ENCODE measurements around the gene CCT6A. TPM values are rescaled to one million over a fixed set of nuclear protein-coding genes. Genes with fewer than 3 reads are reported as not detected.

The CCT6A gene
- total and polyA plus RNA-seq, 9 of the 15 experiments (the other 6 are each of a cell fraction or from before 2014, with no cell fraction given) = 244 to 708 (median 387) TPM

DNA sequence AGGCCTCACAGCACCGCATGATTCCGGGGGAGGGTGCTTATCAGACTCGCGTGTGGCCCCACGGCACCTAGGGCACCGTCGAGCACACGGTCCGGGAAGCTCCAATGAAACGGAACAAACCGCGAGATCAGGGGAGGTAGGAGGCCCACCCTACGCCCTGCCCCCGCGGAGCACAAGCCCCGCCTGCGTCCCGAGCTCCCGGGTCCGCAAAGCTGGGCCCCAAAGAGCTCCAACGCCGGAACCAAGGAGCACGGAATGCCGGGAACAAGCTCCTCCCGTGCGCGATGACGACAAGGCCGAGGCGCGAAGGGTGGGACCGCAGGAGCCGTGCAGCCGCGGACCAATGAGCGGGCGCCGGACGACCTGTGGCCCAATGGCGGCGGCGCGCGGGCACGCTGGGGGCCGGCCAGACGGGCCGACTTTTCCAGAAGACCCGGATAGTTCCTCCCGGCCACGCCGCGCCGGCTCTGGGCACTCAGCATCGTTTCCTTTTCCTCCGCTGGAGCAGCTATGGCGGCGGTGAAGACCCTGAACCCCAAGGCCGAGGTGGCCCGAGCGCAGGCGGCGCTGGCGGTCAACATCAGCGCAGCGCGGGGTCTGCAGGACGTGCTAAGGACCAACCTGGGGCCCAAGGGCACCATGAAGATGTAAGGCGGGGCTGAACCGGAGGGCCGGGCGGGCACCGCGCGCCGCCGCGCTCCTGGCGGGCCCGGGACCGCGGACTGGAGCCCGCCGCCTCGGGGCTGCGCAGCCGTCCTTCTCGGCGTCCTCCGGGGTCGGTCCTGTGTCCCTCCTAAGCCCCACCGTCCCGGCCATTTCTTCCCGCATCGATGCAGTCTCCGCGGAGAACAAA lies at the start of gene CCT6A, which contains the start of gene PSPH (continued):
- TF ChIP-seq ZNF316 (IDR thresholded peaks at IDR 0.05) (no peak), STAT5B (CRISPR knock-in tag; IDR thresholded peaks at IDR 0.05) (no peak), ZBTB26 (CRISPR knock-in tag; IDR thresholded peaks at IDR 0.05) (no peak), SMAD2 (IDR thresholded peaks at IDR 0.05; ENCODE audit: low read depth, low read length) (no peak), NFRKB (IDR thresholded peaks at IDR 0.05; ENCODE audit: low read depth) (no peak; the same call in 1 of the 2 replicates), CTBP1 (IDR thresholded peaks at IDR 0.05; ENCODE audit: borderline replicate concordance) (peak; percentile 85), POLR2A (conservative IDR thresholded peaks at IDR 0.05) (peak; percentile 92), EWSR1 (IDR thresholded peaks at IDR 0.05; ENCODE audit: borderline replicate concordance, low read depth, partially characterized antibody) (no peak), SMARCB1 (IDR thresholded peaks at IDR 0.05; ENCODE audit: insufficient read length, low read depth) (no peak), HDAC6 (IDR thresholded peaks at IDR 0.05; ENCODE audit: low read depth, low read length) (no peak), ZNF253 (CRISPR knock-in tag; conservative IDR thresholded peaks at IDR 0.05) (no peak), E2F6 (IDR thresholded peaks at IDR 0.05; ENCODE audit: borderline replicate concordance in 1 of 2, extremely low read depth in 1 of 2, insufficient read depth in 1 of 2, insufficient read length in 1 of 2, low read depth in 1 of 2, low read length in 1 of 2, poor library complexity in 1 of 2, severe bottlenecking in 1 of 2) (peak; percentile 56 to 79), ZFP91 (CRISPR knock-in tag; IDR thresholded peaks at IDR 0.05) (no peak), TOE1 (IDR thresholded peaks at IDR 0.05; ENCODE audit: borderline replicate concordance) (no peak), TOE1 (CRISPR knock-in tag; IDR thresholded peaks at IDR 0.05; ENCODE audit: borderline replicate concordance, low read depth) (no peak), CCNT2 (IDR thresholded peaks at IDR 0.05; ENCODE audit: borderline replicate concordance, extremely low read depth, insufficient read length, low read depth, low read length) (peak; percentile 82), PPARD (CRISPR knock-in tag; IDR thresholded peaks at IDR 0.05) (no peak), OTX1 (CRISPR knock-in tag; IDR thresholded peaks at IDR 0.05) (no peak), NFE2L1 (tag; IDR thresholded peaks at IDR 0.05; ENCODE audit: borderline replicate concordance, low read depth) (no peak)
- TF ChIP-seq, protein P1, sequence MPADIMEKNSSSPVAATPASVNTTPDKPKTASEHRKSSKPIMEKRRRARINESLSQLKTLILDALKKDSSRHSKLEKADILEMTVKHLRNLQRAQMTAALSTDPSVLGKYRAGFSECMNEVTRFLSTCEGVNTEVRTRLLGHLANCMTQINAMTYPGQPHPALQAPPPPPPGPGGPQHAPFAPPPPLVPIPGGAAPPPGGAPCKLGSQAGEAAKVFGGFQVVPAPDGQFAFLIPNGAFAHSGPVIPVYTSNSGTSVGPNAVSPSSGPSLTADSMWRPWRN (IDR thresholded peaks at IDR 0.05; ENCODE audit: low read depth) = 0 out of 2 replicates have a peak, but pooled peaks have one; percentile 47
- TF ChIP-seq, protein P2, sequence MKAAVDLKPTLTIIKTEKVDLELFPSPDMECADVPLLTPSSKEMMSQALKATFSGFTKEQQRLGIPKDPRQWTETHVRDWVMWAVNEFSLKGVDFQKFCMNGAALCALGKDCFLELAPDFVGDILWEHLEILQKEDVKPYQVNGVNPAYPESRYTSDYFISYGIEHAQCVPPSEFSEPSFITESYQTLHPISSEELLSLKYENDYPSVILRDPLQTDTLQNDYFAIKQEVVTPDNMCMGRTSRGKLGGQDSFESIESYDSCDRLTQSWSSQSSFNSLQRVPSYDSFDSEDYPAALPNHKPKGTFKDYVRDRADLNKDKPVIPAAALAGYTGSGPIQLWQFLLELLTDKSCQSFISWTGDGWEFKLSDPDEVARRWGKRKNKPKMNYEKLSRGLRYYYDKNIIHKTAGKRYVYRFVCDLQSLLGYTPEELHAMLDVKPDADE (conservative IDR thresholded peaks at IDR 0.05; ENCODE audit: control insufficient read depth, low read depth, low read length) = 0 out of 2 replicates have a peak, but pooled peaks have one; percentile 28
- TF ChIP-seq, protein P3, sequence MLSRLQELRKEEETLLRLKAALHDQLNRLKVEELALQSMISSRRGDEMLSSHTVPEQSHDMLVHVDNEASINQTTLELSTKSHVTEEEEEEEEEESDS (CRISPR knock-in tag; IDR thresholded peaks at IDR 0.05) = no peak
